GM21515 (cell line): ENCODE data around the gene ATF6.

Source experiments
- ATAC-seq: cut with Tn5 transposase; IDR thresholded peaks from one replicate; pipeline ENCODE4 v1.9.1; 2021; ENCODE audit not compliant: unreplicated experiment

ATF6 gene

DNA sequence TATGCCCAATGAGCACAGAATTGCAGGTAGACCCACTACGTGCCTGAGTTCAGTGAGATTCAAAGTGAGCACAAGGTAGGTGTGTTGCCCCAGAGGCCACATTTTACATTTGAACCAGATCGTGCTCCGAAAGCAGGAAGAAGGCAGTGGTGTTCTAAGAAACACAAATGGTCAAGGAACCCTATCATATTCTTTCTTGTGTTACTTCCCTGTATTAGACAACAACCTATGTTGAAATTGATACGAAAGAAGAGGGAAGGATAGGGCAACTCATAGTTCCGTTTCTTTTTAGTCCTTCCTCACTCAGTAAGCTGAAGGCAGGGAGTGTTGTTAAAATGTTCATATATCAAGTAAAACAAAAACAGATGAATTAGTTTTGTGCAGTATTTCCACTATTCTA is 223.7 kb downstream of the ATF6 start:
- no peak for ATAC-seq

DNA sequence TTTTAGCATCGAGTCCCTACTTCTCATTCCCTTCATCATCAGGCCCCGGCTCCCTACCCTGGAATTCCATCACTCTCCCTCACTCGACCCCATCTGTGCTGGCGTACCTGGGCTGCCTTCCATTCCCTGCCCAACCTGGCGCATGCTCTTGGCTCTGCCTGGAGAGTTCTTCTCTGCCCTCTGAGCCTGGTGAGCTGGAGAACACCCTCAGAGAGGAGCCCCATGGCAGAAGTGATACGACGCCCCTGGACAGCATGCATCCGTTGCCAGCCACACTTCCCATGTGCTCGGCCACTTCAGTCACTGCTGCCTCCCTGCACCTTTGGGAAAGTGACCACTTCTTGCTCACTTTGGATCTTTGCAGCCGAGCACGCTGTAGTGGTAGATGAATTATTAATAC is 227.5 kb downstream of the ATF6 start:
- ATAC-seq = no peak

DNA sequence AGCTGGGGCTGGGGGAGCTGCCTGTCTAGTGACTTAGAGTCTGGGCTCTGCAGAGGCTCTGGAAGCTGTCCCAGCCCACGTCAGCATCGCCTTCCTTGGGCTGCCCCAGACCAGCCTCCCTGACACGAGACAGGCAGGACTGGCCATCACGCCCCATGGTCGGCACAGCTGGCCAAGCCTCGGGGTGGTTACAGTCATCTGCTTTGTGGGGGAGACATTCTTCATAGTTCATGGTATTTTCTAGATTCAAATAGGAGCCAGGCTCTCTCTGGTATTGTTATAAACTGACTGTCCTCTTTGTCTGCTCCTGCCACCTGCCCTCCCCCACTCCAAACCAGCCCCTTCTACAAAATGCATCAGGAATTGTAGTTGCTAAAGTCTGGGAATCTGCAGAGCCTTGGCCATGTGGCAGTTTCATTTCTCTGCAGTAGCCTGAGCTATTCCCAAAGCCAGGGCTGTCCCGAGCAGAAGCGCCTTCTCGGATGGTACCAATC is 228.1 kb downstream of the ATF6 start:
- ATAC-seq = no peak

DNA sequence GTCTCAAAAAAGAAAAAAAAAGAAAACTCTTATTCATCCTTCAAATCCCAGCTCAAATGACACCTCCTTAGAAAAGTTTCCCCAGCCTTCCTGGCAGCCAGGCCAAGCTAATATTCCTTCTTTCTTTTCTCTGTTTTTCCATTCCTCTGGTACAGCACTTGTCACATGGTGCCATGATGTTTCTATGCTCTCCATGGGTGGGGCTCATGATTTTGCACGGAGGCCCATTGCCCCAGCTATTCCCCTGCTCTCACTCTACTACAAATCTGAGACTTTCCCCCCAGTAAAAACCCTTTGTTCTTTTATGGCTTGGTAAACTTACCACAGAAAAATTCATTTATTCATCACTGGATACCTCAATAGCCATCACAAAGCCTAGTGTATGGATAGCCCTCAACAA is 231.0 kb downstream of the ATF6 start:
- ATAC-seq = no peak

DNA sequence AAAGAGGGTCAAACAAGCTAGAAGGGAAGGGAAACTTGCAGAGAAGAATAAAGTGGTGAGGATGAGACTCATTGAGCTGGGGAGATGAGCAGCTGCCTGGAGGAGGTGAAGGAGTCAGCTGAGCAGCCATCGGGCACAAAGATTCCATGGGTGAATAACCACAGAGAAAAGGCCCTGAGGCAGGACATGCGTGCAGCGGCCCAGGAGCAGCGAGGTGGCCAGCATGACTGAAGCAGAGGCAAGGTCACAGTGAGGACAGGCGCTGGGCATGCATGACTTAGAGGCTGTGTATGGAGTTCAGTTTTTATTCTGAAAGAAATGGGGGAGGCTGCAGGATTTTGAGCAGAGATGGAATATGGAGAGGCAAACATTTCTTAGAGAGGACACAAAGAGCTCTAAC is 232.7 kb downstream of the ATF6 start:
- no peak for ATAC-seq

DNA sequence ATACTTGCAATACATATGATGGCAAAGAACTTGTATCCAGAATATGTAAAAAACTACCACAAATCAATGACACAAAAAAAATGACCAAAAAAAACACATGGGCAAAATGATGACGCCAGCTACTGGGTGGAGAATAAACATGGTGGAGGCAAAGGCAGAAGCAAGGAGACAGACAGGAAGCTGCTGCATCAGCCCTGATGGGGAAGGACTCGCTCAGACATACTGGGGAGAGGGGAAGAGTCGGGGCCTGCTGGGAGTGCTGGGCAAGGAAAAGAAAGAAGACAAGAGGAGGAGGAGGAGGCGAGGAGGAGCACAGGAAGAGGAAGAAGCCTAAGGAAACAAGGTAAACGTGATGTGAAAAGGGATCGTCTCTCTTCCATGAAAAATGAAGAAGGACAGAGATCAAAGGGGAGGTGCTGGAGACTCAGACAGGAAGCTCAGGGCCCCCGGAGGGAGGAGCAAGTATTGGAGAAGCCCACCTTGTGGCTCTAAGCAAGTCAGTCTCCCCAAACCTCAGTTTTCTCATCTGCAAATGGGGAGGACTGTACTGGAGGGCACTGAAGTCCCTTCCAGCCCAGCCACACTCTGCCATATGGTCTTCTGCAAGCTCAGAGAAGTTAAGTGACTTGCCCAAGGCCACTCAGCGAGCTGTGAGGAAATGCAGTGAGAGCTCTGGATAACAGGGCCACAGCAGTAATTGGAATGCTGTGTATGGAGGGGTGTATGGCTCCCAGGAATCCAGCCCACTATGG is 233.4 kb downstream of the ATF6 start:
- no peak for ATAC-seq

DNA sequence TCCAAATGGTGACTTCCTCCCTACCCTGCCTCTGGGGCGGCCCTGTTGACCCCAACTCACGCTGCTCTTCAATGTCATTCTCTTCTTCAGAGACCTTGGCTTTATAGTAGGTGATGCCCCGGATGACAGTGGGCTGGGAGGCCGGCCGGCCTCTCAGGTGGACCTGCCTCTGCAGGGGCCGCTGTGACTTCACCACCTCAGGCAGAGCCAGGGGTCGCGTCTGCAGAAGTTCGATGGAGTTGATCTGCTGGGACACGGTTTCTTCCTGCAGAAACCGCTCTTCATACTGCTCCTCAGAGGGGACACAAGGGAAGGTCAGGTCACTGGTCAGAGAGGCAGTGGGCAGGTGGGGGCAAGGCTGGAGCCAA is 233.9 kb downstream of the ATF6 start:
- no peak for ATAC-seq

DNA sequence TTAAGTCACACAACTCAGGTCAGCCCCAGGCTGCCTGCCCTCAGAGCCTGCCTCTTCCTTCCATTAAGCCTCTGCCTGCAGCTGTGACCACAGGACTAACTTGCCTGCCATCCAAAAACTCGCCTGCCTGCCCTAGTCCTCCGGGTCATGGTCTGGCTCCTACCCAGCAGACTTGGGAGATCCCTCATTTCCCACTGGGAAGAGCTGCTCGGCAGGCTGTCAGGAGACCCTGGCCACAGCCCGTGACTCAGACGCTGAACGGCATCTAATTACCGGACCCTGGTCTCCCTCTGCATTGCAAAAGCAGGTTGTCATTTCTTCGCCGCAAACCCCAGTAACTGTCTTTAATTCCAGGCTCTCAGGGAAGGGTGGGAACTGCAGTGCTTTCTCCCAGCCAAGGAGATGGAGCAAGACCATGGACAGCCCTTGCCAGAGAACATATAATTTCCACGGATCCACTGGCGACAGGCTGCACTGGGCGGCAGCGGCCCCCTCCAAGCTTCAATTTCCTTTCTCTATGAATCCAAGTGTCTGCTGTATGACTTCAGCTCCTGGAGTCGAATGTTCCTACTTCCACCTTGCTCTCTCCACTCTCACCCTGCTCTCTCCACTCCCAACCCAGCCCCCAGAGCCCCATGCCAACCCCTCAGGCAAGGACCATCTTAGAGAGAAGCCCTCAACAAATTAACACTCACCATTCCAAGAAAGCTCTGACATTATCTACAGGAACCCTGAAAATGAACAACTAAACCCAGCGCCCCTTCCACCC is 237.1 kb downstream of the ATF6 start:
- no peak for ATAC-seq

DNA sequence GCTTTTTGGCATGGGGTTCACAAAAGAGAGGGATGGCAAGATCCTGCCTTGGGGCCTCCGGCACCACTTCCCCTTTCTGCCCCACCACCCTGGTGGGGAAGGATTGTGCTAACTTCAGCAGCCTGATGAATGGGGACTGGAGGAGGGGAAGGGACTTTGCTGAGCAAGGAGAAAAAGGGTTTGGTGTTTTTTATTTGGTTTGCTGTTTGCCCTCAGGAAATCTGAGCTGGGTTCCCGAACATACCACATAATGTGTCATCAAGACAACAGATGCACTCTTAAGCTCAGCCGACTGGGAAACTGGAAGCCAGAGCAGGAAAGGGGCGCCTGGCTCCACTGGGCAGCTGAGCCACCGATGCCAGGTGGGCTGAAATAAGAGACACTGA is 237.7 kb downstream of the ATF6 start:
- ATAC-seq = no peak

DNA sequence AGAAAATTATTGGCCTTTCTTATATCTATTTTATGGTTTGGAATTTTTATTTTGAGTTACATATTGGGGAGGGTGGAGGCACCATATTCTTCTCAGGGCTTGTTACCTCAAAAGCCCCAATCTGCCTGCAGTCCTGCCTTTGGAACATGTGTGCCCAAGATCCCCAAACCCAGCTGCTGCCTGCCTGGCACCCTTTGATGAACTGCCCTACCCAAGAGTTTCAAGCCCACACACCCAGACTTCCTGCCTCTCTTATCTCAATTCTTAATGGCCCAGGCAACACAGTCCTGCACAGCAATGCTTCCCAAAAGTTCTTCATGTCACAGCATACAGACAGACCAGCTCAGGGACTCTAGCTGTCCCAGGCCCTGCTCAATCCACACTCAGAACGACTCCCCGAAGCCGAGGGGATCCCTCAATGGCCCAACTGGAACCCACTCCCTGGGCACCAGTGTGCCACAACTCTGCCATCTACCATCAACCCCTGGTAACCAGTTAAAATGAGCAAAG is 238.4 kb downstream of the ATF6 start:
- no peak for ATAC-seq

DNA sequence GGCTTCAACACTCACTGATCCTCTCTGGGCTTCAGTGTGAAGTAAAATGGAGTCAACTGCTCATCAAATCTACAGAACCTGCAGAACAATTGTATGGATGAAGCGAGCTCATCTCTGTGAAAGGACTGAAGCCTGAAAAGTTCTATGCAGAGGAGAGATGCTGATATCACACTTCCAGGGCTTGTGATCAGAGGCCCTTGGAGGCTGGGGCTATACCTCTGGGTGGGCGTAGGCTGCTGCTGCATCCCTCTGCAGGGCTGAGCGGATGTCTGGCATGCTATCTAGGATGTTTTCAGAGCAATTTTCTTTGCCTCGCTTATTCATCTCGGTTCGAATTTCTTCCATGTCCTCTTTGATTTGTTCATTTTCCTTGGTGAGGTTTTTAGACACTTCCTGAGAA is 240.0 kb downstream of the ATF6 start:
- no peak for ATAC-seq

DNA sequence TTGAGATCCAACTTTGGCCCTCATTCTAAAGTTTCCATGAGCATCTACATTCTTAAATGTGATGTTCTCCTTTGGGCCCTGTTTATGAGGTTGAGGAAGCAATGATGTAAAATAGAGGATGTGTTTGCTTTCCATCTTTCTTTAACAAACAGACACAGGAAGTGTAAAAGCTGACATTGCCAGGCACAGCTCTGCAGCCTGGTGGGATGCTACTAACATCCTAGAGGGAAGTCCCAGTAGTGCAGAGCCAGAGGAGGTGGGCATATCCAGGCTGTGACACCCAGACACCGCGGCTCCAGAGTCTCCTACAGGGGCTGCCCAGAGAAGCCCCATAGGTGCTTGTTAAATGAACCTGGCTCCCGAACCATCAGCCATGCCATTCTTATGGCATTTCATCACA is 241.3 kb downstream of the ATF6 start:
- no peak for ATAC-seq

DNA sequence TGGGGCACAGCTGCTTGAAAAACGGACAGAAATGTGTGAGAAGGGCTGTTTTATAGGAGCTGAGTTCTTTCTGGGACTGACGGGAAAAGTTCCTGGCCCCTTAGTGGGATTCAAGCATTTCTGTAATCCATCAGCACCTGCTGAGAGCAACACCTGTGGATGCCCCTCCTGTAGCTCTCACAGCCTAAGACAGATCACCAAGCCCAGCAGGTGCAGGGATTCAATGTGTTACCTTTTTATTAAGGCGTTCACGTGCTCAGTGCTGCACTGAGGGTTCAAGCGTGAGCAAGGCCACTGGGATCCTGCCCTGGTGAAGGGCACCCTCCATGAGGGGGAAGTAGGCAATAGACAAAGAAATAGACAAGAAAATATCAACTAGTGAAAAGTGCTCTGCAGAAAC is 242.7 kb downstream of the ATF6 start:
- no peak for ATAC-seq

DNA sequence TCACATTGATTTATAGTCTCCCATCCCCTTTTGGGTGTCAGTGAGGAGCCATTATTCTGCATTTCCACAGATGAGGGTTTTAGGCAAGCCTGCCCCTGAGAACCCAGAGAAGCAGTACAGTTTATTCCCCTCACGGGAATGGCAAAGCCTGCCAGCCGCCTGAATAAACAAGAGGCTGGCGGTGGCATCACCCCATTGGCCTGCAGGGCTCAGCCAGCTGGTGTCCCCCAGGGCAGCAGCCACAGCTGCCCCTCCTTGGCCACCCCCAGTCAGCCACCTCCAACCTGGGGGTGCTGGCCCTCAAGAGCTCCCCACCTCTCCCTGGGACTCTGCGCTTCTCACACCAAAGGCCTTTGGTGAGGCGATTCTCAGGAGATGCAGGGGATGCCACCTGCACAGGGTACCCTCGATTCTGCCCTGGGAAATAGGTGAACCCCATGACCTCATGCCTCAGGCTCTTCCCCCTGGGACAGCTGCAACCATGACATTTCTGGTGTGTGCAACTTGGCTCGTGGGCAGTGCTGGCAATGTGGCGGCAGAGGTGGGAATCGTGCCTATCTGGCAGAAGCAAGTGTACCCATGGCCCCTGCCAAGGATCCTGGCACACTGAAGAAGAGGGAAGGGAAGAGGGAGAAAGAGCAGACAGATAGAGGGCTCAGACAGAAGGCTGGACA is 243.5 kb downstream of the ATF6 start:
- ATAC-seq = no peak

DNA sequence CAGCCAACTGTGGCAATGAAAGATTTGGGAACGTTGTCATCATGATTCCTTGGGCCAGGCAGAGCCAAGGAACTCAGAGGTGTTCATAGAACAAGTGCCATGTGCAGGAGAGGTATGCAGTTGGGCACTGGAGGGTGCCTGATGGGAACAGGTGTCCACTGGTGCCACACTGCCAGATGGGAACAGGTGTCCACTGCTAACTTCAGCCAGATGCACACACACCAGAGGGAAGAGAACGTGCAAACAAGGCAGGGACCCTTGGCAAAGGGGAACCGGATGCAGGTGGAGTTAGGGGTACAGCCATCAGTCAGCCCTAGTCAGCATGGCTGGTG is 244.0 kb downstream of the ATF6 start:
- ATAC-seq = no peak

DNA sequence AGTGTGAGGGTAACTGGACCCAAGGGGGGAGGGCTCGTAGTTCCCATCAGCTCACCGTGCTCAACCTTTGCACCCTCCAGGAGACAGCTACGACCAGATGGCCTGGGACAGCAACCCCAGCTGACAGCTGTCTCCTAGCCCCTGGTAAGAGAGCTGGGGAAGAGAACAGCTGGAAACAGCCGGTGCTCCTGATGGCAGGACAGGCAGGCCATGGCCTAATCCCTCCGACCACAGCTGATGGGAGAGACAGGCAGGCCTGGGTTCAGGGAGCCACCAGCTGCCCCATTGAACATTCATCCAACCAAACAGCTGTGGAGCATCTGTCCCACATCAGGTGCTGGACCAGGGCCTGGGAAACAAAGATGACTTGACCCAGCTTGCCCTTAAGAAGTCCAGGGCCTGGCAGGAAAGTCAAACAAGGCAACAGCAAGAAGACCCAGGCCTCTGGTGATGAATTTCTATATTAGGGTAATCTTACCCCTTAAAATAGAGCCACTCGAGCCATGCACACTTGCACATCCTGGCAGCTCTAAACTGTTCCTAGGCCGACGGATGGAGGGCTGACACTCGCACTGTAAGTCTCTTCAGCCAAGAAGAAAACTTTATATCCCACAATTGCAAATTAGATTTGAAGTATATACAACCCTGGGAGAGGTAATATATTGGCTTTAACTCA is 245.4 kb downstream of the ATF6 start:
- no peak for ATAC-seq

DNA sequence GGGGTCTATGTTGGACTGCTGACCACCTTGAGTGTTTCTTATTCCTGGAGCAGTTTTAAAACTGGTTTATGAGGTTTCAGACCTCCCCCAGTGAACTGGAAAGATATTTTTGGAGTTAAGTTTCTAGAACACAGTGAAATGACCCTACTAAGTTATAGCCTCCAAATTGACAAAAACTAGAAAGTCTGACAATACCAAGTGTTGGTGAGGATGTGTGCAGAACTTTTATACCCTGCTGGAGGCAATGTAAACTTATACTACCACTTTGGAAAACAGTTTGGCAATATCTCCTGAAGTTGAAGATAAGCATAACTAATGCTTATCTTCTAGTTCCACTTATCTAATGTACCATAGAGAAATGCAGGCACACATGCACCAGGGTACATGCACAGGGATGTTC is 247.2 kb downstream of the ATF6 start:
- ATAC-seq = no peak
